GM12891 (cell line): ENCODE results near the gene PNPLA6.

Source experiments
- PAX5 ChIP-seq: IDR thresholded peaks from 2 replicates; pipeline ENCODE4 v1.6.1; 2011; ENCODE audit warnings: low read length, moderate library complexity, mild to moderate bottlenecking; ENCODE audit not compliant: insufficient read depth, severe bottlenecking
- POLR2A ChIP-seq: IDR thresholded peaks from 2 replicates; pipeline ENCODE4 v1.6.1; 2011; ENCODE audit warnings: low read depth, low read length, control low read depth
- POLR2AphosphoS5 ChIP-seq: IDR thresholded peaks from 2 replicates; pipeline ENCODE4 v1.6.1; 2011; ENCODE audit warnings: low read depth, low read length, control low read depth
- POU2F2 ChIP-seq: IDR thresholded peaks from 2 replicates; pipeline ENCODE4 v1.6.1; 2011; ENCODE audit warnings: low read depth, mild to moderate bottlenecking, control low read depth, low read length, moderate library complexity
- SPI1 ChIP-seq: IDR thresholded peaks from 2 replicates; pipeline ENCODE4 v1.6.1; 2011; ENCODE audit warnings: low read depth, low read length, control low read depth
- TAF1 ChIP-seq: IDR thresholded peaks from 2 replicates; pipeline ENCODE4 v1.6.1; 2011; ENCODE audit warnings: low read depth, low read length, control low read depth

DNA sequence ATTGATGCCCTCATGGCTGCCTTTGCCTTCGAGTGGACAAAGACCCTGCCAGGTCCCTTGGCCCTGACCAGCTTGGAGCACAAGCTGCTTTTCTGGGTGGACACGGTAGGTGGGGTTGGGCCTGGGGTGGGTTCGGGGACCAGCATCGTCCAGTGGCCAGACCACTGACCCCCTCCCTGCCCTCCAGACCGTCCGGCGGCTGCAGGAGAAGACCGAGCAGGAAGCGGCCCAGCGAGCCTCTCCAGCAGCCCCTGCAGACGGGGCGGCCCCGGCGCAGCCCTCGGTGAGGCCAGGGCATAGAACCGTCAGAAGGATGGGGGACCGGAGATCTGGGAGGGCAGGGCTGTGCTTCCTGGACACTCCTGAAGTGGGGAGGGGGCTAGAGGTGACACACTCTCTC, 70.8 kb downstream of the PNPLA6 start:
- TF ChIP-seq POLR2A: no peak
- no peak for TF ChIP-seq SPI1
- TF ChIP-seq TAF1: no peak
- TF ChIP-seq POLR2AphosphoS5: no peak
- no peak for TF ChIP-seq PAX5
- TF ChIP-seq POU2F2: no peak
